Stimulated activated CD8-positive, alpha-beta memory T cell treated with anti-CD3 and anti-CD28 coated beads, Interleukin-15, amount 100 ng/mL, for 4 hours (primary cell): ENCODE measurements around the gene ZNF362.
"Not testable (repeated sequence)": the region's sequence is repeated elsewhere in the genome, so short reads cannot be mapped to it uniquely, and the experiment has no call there.

Experiments
- DNase-seq, 2 donors: peaks; one replicate each; pipeline ENCODE4 v3.0.0-alpha.2; 2020; ENCODE audit warnings: low read depth in 2 of 2

Gene ZNF362, protein sequence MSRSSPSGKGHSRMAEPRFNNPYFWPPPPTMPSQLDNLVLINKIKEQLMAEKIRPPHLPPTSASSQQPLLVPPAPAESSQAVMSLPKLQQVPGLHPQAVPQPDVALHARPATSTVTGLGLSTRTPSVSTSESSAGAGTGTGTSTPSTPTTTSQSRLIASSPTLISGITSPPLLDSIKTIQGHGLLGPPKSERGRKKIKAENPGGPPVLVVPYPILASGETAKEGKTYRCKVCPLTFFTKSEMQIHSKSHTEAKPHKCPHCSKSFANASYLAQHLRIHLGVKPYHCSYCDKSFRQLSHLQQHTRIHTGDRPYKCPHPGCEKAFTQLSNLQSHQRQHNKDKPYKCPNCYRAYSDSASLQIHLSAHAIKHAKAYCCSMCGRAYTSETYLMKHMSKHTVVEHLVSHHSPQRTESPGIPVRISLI

DNA sequence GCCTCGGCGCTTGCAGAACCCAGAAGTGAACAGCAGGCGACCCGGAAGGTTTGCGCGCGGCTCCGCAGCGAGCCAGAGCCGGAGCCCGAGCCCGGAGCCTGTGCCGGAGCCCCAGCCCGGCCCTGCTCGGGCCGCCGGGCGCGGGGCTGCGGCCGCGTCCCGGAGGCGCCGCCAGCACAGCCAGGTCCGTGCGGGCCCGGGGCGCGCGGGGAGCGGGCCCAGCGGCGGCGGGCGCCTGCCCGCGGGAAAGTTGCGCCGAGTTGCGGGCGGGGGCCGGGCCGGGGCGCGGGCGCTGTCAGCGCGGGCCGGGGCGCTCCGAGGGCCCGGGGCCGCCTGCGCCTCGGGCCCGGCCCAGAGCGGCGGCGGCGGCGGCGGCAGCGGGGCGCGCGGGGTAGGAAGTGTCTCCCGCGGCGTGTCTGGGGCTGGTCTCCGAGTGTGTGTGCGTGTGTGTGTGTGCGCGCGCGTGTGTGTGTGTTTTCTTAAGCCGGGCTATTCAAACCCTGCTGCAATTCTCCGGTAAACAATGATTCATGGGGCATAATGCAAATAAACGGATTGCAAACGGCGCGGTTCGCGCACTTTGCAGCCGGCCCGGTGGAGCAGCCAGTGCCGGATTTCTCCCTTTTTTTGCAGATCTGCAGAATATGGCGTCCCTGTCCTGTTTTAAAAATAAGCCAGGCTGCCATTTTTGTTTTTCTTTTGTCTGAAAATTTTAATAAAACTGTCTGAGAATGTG lies at the start of gene ZNF362:
Gene ZNF362 (plus strand): TSS at position 22 of the 736 bp plus-strand sequence. CDS start 14,083 bp downstream, outside the sequence.
- peak; percentile 28 to 48 for DNase-seq

DNA sequence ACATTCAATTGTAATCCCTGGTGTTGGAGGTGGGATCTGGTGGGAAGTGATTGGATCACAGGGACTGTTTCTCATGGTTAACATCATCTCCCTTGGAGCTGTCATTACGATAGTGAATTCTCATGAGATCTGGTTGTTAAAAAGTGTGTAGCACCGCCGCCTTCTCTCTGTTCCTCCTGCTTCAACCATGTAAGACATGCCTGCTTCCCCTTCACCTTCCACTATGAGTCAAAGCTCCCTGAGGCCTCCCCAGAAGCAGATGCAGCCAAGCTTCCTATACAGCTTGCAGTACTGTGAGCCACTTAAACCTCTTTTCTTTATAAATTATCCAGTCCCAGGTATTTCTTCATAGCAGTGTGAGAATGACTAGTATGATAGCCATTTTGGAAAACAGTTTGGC lies 44.3 kb upstream of the ZNF362 start:
- DNase-seq = no peak

GRCh38 chr1:33219886-33220661 lies 36.2 kb upstream of the ZNF362 start:
- DNase-seq = no peak

DNA sequence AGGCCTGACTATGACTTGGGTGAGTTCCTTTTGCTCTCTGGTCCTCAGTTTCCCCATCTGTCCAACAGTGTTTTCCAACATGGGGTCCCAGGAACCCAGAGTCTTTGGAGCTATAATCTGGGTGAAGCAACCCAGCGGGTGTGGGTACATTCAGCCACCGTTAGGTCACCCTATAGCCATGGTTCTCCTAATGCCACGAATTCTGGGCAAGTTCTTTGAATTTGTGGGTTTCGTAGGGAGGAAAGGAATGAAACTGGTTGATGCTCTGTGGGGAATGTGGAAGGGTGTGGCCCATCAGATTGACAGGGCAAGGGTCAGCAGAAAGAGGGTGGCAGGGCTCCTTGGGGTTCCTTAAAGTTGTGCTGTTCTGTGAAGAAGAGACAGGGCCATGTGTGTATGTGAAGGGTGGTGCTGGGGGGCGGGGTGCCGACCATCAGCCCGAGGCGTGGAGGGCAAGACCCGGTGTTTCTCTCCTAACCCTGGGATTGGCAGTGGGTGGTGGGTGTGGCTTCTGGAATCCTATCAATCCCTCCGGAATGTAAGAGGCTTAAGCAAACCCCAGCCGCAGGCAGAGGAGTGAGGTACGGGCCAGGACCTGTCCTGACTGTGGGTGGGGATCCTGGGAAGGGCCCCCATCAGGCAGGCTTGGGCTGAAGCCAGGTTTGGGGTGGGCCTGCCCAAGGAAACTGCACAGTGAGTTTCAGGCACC lies 35.5 kb upstream of the ZNF362 start:
- DNase-seq = no peak

GRCh38 chr1:33221385-33221758 lies 34.9 kb upstream of the ZNF362 start:
- no peak for DNase-seq

GRCh38 chr1:33222381-33222780 lies 33.9 kb upstream of the ZNF362 start:
- DNase-seq = no peak

- no peak for DNase-seq
Measured at GRCh38 chr1:33224166-33224707, 32.1 kb upstream of the ZNF362 start.

DNA sequence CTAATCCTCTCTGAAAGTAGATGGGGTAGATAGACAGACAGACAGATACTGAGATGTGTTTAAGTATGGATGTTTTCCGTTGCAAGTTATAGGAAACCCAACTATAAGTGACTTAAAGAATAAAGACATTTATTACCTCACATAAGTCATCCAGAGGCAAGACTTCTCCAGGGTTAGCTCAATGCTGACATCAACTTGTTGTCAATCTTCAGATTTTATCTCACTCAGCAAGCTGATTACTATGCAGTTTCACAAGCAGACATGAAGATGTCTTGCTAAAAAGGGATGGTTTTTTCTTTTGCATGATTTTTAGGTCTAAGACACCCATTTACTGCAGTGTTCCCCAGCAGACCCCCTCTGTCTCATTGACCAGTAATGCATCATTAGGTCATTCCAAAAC lies 30.7 kb upstream of the ZNF362 start:
- no peak for DNase-seq

DNA sequence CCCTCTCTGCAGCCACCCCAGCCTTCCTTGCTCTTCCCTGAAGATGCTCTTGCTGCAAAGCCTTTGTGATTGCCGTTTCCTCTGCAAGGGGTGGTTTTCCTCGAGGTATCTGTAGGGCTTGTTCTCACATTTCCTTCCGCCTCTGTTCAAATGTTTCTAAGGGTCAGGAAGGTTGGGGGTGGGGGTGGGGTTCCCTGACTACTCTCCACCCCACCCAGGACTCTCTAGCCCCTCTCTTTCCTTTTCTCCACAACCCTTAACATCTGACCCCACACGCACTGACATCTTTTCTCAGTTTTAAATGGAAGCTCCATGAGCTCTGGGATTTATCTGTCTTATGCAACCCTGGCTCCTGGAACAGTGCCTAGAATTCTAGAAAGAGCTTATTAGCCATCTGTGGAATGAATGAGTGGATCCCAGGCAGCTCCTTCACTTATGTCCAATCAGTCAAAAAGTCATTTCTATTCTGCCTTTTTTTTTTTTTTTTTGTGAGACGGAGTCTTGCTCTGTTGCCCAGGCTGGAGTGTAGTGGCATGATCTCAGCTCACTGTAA lies 27.3 kb upstream of the ZNF362 start:
- no peak for DNase-seq

DNA sequence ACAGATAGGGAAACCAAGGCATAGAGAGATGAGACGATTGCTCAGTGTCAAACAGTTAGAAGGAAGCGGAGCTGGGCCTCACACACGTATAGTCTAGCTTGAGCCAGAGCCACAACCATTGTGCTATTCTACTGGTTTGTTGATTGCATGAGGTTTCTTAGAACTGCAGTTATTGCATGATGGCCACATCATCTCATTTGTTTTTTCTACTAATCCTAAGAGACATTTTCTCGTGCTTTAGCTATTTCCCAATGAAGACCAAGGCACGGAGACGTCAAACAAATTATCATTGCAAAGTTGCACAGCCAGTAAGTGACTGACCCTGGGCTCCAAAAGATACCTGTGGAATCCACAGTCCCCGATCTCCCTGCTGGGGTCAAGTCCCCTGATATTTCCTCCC lies 25.1 kb upstream of the ZNF362 start:
- no peak for DNase-seq

DNA sequence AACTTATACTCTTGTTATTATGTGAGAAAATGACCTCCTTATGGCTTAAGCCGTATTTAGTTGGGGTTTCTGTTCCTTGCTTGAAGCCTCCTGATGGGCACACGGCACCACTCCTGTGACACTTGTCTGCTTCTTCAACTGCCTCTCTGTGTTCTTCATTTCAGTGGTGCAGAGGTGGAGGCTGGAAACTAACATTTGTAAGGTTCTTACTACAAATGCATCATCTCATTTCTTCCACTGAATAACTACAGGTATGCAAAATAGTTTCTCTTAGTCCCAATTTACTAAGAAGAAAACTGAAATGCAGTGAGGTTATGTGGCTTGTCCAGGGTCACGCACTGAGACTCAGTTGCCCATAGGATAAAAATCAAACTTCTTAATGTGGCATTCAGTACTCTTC lies 23.6 kb upstream of the ZNF362 start:
- no peak for DNase-seq

GRCh38 chr1:33234131-33234530 lies 22.2 kb upstream of the ZNF362 start:
- no peak for DNase-seq

- no peak for DNase-seq
Measured at GRCh38 chr1:33234588-33234990, 21.7 kb upstream of the ZNF362 start.

- DNase-seq = no peak
Measured at GRCh38 chr1:33235521-33235920, 20.8 kb upstream of the ZNF362 start.

DNA sequence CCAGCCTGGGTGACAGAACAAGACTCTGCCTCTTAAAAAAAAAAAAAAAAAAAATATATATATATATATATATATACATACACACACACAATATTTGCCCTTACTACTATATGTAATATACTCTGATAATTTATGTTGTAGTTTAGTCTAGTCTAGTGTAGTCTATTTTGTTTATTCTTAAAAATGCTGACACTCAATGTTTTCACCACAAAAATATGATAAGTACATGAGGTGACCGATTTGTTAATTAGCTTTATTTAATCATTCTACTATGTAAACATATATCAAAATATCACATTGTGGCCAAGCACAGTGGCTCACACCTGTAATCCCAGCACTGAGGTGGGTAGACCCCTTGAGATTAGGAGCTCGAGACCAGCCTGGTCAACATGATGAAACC lies 19.8 kb upstream of the ZNF362 start:
- no peak for DNase-seq

GRCh38 chr1:33237579-33237978 lies 18.7 kb upstream of the ZNF362 start:
- no peak for DNase-seq

DNA sequence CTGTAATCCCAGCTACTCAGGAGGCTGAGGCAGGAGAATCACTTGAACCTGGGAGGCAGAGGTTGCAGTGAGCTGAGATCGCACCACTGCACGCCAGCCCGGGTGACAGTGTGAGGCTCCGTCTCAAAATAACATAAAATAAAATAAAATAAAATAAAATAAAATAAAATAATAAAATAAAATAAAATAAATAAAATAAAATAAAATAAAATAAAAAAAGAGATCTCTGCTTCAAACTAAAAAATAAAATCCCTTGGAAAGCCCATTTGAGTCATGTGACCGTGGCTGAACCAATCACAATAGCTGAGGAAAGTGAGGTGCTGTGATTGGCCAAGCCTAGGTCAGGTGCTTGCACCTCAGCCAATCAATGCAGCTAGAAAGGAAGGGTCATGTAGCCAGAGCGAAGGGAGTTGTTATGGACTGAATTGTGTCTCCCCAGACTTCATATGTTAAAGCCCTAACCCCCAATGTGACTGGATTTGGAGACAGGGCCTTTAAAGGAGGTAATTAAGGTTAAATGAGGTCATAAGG lies 18.0 kb upstream of the ZNF362 start:
- not testable (repeated sequence) for DNase-seq

GRCh38 chr1:33239410-33239809 lies 16.9 kb upstream of the ZNF362 start:
- DNase-seq = not testable (repeated sequence)

GRCh38 chr1:33241866-33242265 lies 14.4 kb upstream of the ZNF362 start:
- DNase-seq = no peak

- no peak for DNase-seq
Measured at GRCh38 chr1:33242652-33243051, 13.6 kb upstream of the ZNF362 start.
